ENCODE data around the gene RPL31.

- no peak for TF ChIP-seq POLR2A (IDR thresholded peaks at IDR 0.05)
- no peak for TF ChIP-seq CTCF (IDR thresholded peaks at IDR 0.05)
- no peak for TF ChIP-seq POLR2AphosphoS5 (IDR thresholded peaks at IDR 0.05)
- no peak for TF ChIP-seq EP300 (IDR thresholded peaks at IDR 0.05; ENCODE audit: low read depth)
These were observed 1.2 kb downstream of the RPL31 start for GRCh38 chr2:101003278-101003775.

Data from transverse colon (tissue), 4 donors.